ENCODE data around the gene DSEL.

DSEL gene

GRCh38 chr18:67516539-67517443 lies at the start of gene DSEL:
TSS of gene DSEL (minus strand) at chr18:67516720. CDS start at chr18:67514608, 2,112 bp downstream.
- peak; percentile 93 to 98 (median 96) for DNase-seq (ENCODE audit: low read depth in 3 of 3)

- DNase-seq (ENCODE audit: low read depth in 3 of 3): no peak
These were observed 36.9 kb upstream of the DSEL start for GRCh38 chr18:67553437-67553836.

- no peak for DNase-seq (ENCODE audit: low read depth in 3 of 3)
These were observed 34.5 kb upstream of the DSEL start for GRCh38 chr18:67550872-67551520.

GRCh38 chr18:67549946-67550345 lies 33.4 kb upstream of the DSEL start:
- no peak for DNase-seq (ENCODE audit: low read depth in 3 of 3)

- no peak for DNase-seq (ENCODE audit: low read depth in 3 of 3)
These were observed 29.2 kb upstream of the DSEL start for GRCh38 chr18:67545681-67546080.

GRCh38 chr18:67540559-67540958 lies 24.0 kb upstream of the DSEL start:
- DNase-seq (ENCODE audit: low read depth in 3 of 3): no peak

- DNase-seq (ENCODE audit: low read depth in 3 of 3): no peak
These were observed 15.4 kb upstream of the DSEL start for GRCh38 chr18:67531929-67532328.

GRCh38 chr18:67525328-67526099 lies 9.0 kb upstream of the DSEL start:
- DNase-seq (ENCODE audit: low read depth in 3 of 3): no peak

GRCh38 chr18:67520351-67520921 lies 3.9 kb upstream of the DSEL start:
- DNase-seq (ENCODE audit: low read depth in 3 of 3): no peak

- DNase-seq (ENCODE audit: low read depth in 3 of 3): no peak
These were observed 3.1 kb upstream of the DSEL start for GRCh38 chr18:67519592-67519991.

- no peak for DNase-seq (ENCODE audit: low read depth in 3 of 3)
These were observed 2.0 kb upstream of the DSEL start for GRCh38 chr18:67518566-67518965.

GRCh38 chr18:67517444-67517765 lies 885 bp upstream of the DSEL start:
- DNase-seq (ENCODE audit: low read depth in 3 of 3): no peak

- peak; percentile 21 to 47 (median 29) for DNase-seq (ENCODE audit: low read depth in 3 of 3)
These were observed 480 bp downstream of the DSEL start for GRCh38 chr18:67515942-67516538.

GRCh38 chr18:67514901-67515540 lies 1.5 kb downstream of the DSEL start:
- DNase-seq (ENCODE audit: low read depth in 3 of 3): no peak

- DNase-seq (ENCODE audit: low read depth in 3 of 3): no peak
These were observed 2.1 kb downstream of the DSEL start for GRCh38 chr18:67514465-67514864.

- no peak for DNase-seq (ENCODE audit: low read depth in 3 of 3)
These were observed 3.2 kb downstream of the DSEL start for GRCh38 chr18:67513280-67513679.

- no peak for DNase-seq (ENCODE audit: low read depth in 3 of 3)
These were observed 4.7 kb downstream of the DSEL start for GRCh38 chr18:67511840-67512239.

- no peak for DNase-seq (ENCODE audit: low read depth in 3 of 3)
These were observed 5.7 kb downstream of the DSEL start for GRCh38 chr18:67510831-67511230.

- no peak for DNase-seq (ENCODE audit: low read depth in 3 of 3)
These were observed 6.7 kb downstream of the DSEL start for GRCh38 chr18:67509741-67510391.

GRCh38 chr18:67508146-67508545 lies 8.4 kb downstream of the DSEL start:
- DNase-seq (ENCODE audit: low read depth in 3 of 3): no peak

- no peak for DNase-seq (ENCODE audit: low read depth in 3 of 3)
These were observed 11.8 kb downstream of the DSEL start for GRCh38 chr18:67504739-67505138.
